B cell (primary cell): ENCODE data around the gene KCNQ1OT1. TPM values are rescaled to one million over a fixed set of nuclear protein-coding genes. Genes with fewer than 3 reads are reported as not detected.

Source experiments
- ATAC-seq: fragments of 200-7000 bp; cut with Tn5 transposase; one replicate; pipeline ENCODE4 v1.10.0; 2021; ENCODE audit warnings: low read depth, mild to moderate bottlenecking, moderate number of reproducible peaks, moderate library complexity
- CTCF ChIA-PET: fragments of 350-600 bp; sonication (Branson Sonifier 250); formaldehyde crosslinking; loops from one replicate; lab custom pipeline; 2021; ENCODE audit warnings: antibody characterized with exemption, inconsistent platforms; lab: Charles Lee
- POLR2A ChIA-PET: fragments of 350-600 bp; sonication (Branson Sonifier 250); formaldehyde crosslinking; loops from one replicate; lab custom pipeline; 2021; ENCODE audit warnings: antibody characterized with exemption; lab: Charles Lee
- DNase-seq: peaks from one replicate; pipeline ENCODE4 v3.0.0; 2013
- H2AFZ ChIP-seq: 2 replicates; pipeline ENCODE4 v1.6.1; 2012; ENCODE audit warnings: mild to moderate bottlenecking, low read depth, low read length; ENCODE audit not compliant: insufficient read depth, poor library complexity, severe bottlenecking
- H3K27ac ChIP-seq, 2 donors: 1 replicate in 1 of 2; 2 replicates in 1 of 2; pipeline ENCODE4 v1.5.1; 2012 to 2013; ENCODE audit warnings: low read length in 2 of 2, mild to moderate bottlenecking in 2 of 2, moderate library complexity in 1 of 2
- H3K27me3 ChIP-seq, 4 experiments: fragments of 200-600 bp in 1 of 4; sonication (generic) in 1 of 4; replicated peaks in 1 of 4; 1 replicate in 2 of 4; 2 replicates in 2 of 4; pipeline versions ENCODE4 v1.6.1 to v1.7.0; 2013 to 2016; ENCODE audit warnings: low read length in 3 of 4, mild to moderate bottlenecking in 2 of 4, mixed read lengths in 1 of 4, moderate library complexity in 1 of 4; ENCODE audit not compliant: insufficient read depth in 4 of 4, control insufficient read depth in 3 of 4; ENCODE audit errors: control extremely low read depth in 1 of 4
- H3K36me3 ChIP-seq, 2 experiments: replicated peaks in 1 of 2; 1 replicate in 1 of 2; 2 replicates in 1 of 2; pipeline versions ENCODE4 v1.6.1 to v1.7.1; 2013; ENCODE audit warnings: low read length in 1 of 2; ENCODE audit not compliant: insufficient read depth in 2 of 2, control insufficient read depth in 1 of 2; ENCODE audit errors: control extremely low read depth in 1 of 2, extremely low read depth in 1 of 2
- H3K4me1 ChIP-seq, 2 donors: fragments of 200-600 bp in 1 of 2; sonication (generic) in 1 of 2; 1 replicate in 1 of 2; 2 replicates in 1 of 2; pipeline versions ENCODE4 v1.5.1 to v1.6.1; 2013 to 2017; ENCODE audit warnings: low read length in 2 of 2; ENCODE audit not compliant: control insufficient read depth in 2 of 2, insufficient read depth in 2 of 2
- H3K4me2 ChIP-seq: replicated peaks from 2 replicates; pipeline ENCODE3; 2012; ENCODE audit warnings: mild to moderate bottlenecking, low read depth, low read length; ENCODE audit not compliant: poor library complexity, severe bottlenecking
- H3K4me3 ChIP-seq, 5 experiments: fragments of 200-600 bp in 1 of 5; sonication (generic) in 1 of 5; 1 replicate in 3 of 5; 2 replicates in 2 of 5; pipeline versions ENCODE4 v1.5.1 to v1.7.0; 2011 to 2016; ENCODE audit warnings: low read length in 4 of 5, mild to moderate bottlenecking in 4 of 5, low read depth in 2 of 5, control low read depth in 1 of 5, moderate library complexity in 1 of 5; ENCODE audit not compliant: insufficient read depth in 1 of 5; ENCODE audit errors: control extremely low read depth in 1 of 5, extremely low read depth in 1 of 5
- H3K79me2 ChIP-seq: fragments of 200-600 bp; sonication (generic); one replicate; pipeline ENCODE4 v1.6.0; 2016; ENCODE audit warnings: low read length; ENCODE audit not compliant: control insufficient read depth, insufficient read depth
- H3K9ac ChIP-seq: fragments of 200-600 bp; sonication (generic); 2 replicates; pipeline ENCODE4 v1.6.1; 2017; ENCODE audit warnings: mild to moderate bottlenecking, low read length, moderate library complexity
- H3K9me3 ChIP-seq, 3 donors: one replicate each; pipeline versions ENCODE4 v1.6.1 to v1.7.1; 2013; ENCODE audit warnings: low read length in 2 of 3; ENCODE audit not compliant: control insufficient read depth in 2 of 3, insufficient read depth in 1 of 3; ENCODE audit errors: control extremely low read depth in 1 of 3
- H4K20me1 ChIP-seq: 2 replicates; pipeline ENCODE4 v1.6.0; 2012; ENCODE audit warnings: mild to moderate bottlenecking, low read length; ENCODE audit not compliant: insufficient read depth, control insufficient read depth, poor library complexity, severe bottlenecking
- H3K27ac Mint-ChIP-seq: one replicate; pipeline ENCODE4 v1.8.0; 2021; ENCODE audit warnings: mixed read lengths
- H3K27me3 Mint-ChIP-seq: one replicate; pipeline ENCODE4 v1.8.0; 2021; ENCODE audit warnings: mixed read lengths
- H3K4me1 Mint-ChIP-seq: one replicate; pipeline ENCODE4 v1.8.0; 2021; ENCODE audit warnings: mixed read lengths
- H3K4me3 Mint-ChIP-seq: one replicate; pipeline ENCODE4 v1.8.0; 2021; ENCODE audit warnings: mixed read lengths
- H3K9me3 Mint-ChIP-seq: one replicate; pipeline ENCODE4 v1.8.0; 2022; ENCODE audit warnings: mixed read lengths; ENCODE audit not compliant: insufficient read depth
- EZH2 ChIP-seq: IDR thresholded peaks from 2 replicates; pipeline ENCODE4 v1.6.1; 2012; ENCODE audit warnings: borderline replicate concordance, low read depth, mild to moderate bottlenecking, moderate library complexity, low read length; ENCODE audit not compliant: insufficient read depth, poor library complexity, severe bottlenecking
- WGBS: methylation state at CpG from one replicate; pipeline ENCODE4 v1.1.5; 2013; ENCODE audit warnings: missing lambda C conversion rate; ENCODE audit not compliant: insufficient coverage; 5-methylcytosine and 5-hydroxymethylcytosine counted together
- intact Hi-C: fragments of 100-400 bp; cut with micrococcal nuclease; formaldehyde crosslinking; loops from one replicate; pipeline ENCODE4 v1.10.0; 2022
- polyA minus RNA-seq: library from RNA; depleted of rRNA, polyadenylated mRNA; stranded (reverse); fragments of >200 nt; gene quantifications from 2 replicates; pipeline ENCODE4 v1.2.3, GENCODE V29; 2012
- polyA plus RNA-seq: library from polyadenylated mRNA; depleted of rRNA; stranded (reverse); fragments of >200 nt; gene quantifications from 2 replicates; pipeline ENCODE4 v1.2.3, GENCODE V29; 2012
- total RNA-seq, 2 donors: library from RNA; stranded (reverse); fragments of 120-200 nt in 1 of 2; gene quantifications; 1 replicate in 1 of 2; 2 replicates in 1 of 2; pipeline versions ENCODE4 v1.2.3 to v1.2.4, GENCODE V29; 2013 to 2022
- TF ChIP-seq, protein P1 (sequence below): fragments of 200-600 bp; IDR thresholded peaks from one replicate; pipeline ENCODE4 v1.8.0; 2022; ENCODE audit warnings: antibody characterized with exemption, mild to moderate bottlenecking

KCNQ1OT1 gene
- total RNA-seq (0.89 and 0.95 TPM in 2 replicates), polyA plus RNA-seq (0.03 and 0.06 TPM in 2 replicates), polyA minus RNA-seq (0.60 and 1.1 TPM in 2 replicates)
- 0.58 TPM for total RNA-seq (2013)

DNA sequence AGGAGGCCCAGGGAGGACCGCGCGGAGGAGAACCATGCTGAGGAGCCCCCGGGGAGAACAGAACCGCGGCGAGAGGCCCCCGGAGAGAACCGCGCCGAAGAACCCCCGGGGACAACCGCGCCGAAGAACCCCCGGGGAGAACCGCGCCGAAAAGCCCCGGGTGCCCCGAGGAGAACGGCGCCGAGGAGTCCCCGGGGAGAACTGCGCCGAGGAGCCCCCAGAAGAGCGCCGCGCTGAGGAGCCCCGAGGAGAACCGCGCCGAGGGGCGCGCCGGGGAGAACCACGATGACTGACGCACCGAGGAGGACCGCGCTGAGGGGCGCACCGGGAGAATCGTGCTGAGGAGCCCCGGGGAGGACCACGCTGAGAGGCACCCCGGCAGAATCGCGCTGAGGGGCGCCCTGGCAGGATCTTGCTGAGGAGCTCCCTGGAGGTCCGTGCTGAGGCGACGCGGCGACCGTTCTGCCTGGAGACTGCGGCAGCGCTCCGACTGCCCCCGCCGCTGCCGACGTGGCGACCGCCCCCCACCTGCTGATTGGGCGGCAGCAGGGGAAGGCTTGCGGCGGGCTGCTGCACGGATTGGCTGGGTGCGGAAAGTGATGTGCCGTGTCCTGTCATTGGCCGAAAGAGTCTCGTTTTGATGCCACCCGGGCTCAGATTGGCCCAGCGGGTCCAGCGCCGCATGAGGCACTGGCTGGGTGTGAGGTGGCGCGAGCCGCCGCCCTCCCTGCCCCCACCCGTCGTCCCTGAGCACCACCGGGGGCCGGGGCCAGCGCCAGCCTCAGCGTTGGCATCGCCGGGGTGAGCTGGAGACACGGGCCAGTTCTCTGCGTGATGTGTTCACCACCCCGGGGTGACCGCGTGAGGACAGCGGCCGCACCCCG lies at the start of gene KCNQ1OT1:
KCNQ1OT1 (minus strand) TSS at position 464 of the 884 bp plus-strand sequence.
- CTCF ChIA-PET = interaction anchor here (1.6 kb wide), 1 partner anchor 9 kb away, joined by 3 read pairs; no protein-coding TSS in a partner anchor
- Histone ChIP-seq H3K4me1 (peaks cover 26 to 42% of the 10 kb centered on the region in 2 donors), H4K20me1 (peaks cover 33% of the 10 kb centered on the region), H2AFZ (peak within 1 kb of the TSS; percentile 59), H3K27ac (peak within 1 kb of the TSS; percentile 70 to 71), H3K36me3 (no peaks in the 10 kb centered on the region), H3K27me3 (peaks cover 0 to 8% (median 1%) of the 10 kb centered on the region in 4 experiments), H3K4me3 (peak within 1 kb of the TSS; percentile 5 to 68 (median 66)), H3K4me2 (peak within 1 kb of the TSS; percentile 83), H3K9ac (peak within 1 kb of the TSS; percentile 70), H3K79me2 (peaks cover 5% of the 10 kb centered on the region), H3K9me3 (peaks cover 0 to 26% (median 0%) of the 10 kb centered on the region in 3 donors)
- Mint-ChIP-seq H3K27me3 (no peaks in the 10 kb centered on the region), H3K9me3 (no peaks in the 10 kb centered on the region), H3K4me1 (peaks cover 46% of the 10 kb centered on the region), H3K27ac (peak within 1 kb of the TSS; percentile 86), H3K4me3 (peak within 1 kb of the TSS; percentile 89)
- ATAC-seq (peak; percentile 94), DNase-seq (peak; percentile 93)
- TF ChIP-seq EZH2 = no peak
- TF ChIP-seq, protein P1, sequence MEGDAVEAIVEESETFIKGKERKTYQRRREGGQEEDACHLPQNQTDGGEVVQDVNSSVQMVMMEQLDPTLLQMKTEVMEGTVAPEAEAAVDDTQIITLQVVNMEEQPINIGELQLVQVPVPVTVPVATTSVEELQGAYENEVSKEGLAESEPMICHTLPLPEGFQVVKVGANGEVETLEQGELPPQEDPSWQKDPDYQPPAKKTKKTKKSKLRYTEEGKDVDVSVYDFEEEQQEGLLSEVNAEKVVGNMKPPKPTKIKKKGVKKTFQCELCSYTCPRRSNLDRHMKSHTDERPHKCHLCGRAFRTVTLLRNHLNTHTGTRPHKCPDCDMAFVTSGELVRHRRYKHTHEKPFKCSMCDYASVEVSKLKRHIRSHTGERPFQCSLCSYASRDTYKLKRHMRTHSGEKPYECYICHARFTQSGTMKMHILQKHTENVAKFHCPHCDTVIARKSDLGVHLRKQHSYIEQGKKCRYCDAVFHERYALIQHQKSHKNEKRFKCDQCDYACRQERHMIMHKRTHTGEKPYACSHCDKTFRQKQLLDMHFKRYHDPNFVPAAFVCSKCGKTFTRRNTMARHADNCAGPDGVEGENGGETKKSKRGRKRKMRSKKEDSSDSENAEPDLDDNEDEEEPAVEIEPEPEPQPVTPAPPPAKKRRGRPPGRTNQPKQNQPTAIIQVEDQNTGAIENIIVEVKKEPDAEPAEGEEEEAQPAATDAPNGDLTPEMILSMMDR = no peak
- WGBS = 35% methylated on average over 98 of the region's 98 CpGs
- intact Hi-C loops = loop anchor here (5.0 kb wide), 1 partner anchor 188 kb away; the partner anchor contains the start of gene CDKN1C
- POLR2A ChIA-PET = interaction anchor here (0.9 kb wide), 1 partner anchor 260 kb away, joined by 3 read pairs; no protein-coding TSS in a partner anchor
